SK-N-MC (cell line): Measurements from ENCODE around the gene ACP2.
A peak's percentile ranks its signal among the peaks of the same experiment; 100 is the strongest.

ENCODE experiments used
- DNase-seq: peaks from one replicate; pipeline ENCODE4 v3.0.0-alpha.2; 2011; ENCODE audit warnings: low read depth, low spot score
- H3K27ac ChIP-seq: fragments of 200-600 bp; sonication (generic); 2 replicates; pipeline ENCODE4 v1.5.1; 2016; ENCODE audit warnings: mixed run types
- H3K36me3 ChIP-seq: fragments of 200-600 bp; sonication (generic); 2 replicates; pipeline ENCODE4 v1.6.1; 2017; ENCODE audit warnings: antibody characterized with exemption, low read length, mixed read lengths; ENCODE audit not compliant: insufficient read depth
- H3K4me3 ChIP-seq: fragments of 200-600 bp; sonication (generic); 2 replicates; pipeline ENCODE4 v1.5.1; 2016
- H3K9ac ChIP-seq: fragments of 200-600 bp; sonication (generic); 2 replicates; pipeline ENCODE4 v1.8.0; 2017; ENCODE audit warnings: mixed run types, mixed read lengths; ENCODE audit not compliant: insufficient read length
- H3K9me3 ChIP-seq: fragments of 200-600 bp; sonication (generic); 2 replicates; pipeline ENCODE4 v1.6.1; 2017; ENCODE audit warnings: low read depth, mild to moderate bottlenecking, antibody characterized with exemption, low read length, moderate library complexity, mixed read lengths
- EZH2 ChIP-seq: fragments of 200-600 bp; sonication (generic); IDR thresholded peaks from one replicate; pipeline ENCODE4 v1.6.1; 2017; ENCODE audit warnings: antibody characterized with exemption
- FOXP2 ChIP-seq: optimal IDR thresholded peaks from 2 replicates; pipeline ENCODE3; 2011; ENCODE audit warnings: mild to moderate bottlenecking, moderate library complexity; ENCODE audit not compliant: insufficient read depth; ENCODE audit errors: extremely low read length, control extremely low read depth
- POLR2AphosphoS5 ChIP-seq: IDR thresholded peaks from 2 replicates; pipeline ENCODE4 v1.6.1; 2012; ENCODE audit warnings: mild to moderate bottlenecking, low read depth, low read length, borderline replicate concordance

The ACP2 gene

GRCh38 chr11:47253660-47254059, 5.0 kb upstream of the ACP2 start:
- Histone ChIP-seq H3K27ac (no peak overlapping the region), H3K9ac (no peak overlapping the region), H3K4me3 (no peak overlapping the region), H3K9me3 (no peaks in the 10 kb centered on the region), H3K36me3 (no peaks in the 10 kb centered on the region)
- TF ChIP-seq FOXP2, result no peak
- TF ChIP-seq EZH2, result no peak
- no peak for TF ChIP-seq POLR2AphosphoS5
- DNase-seq, result no peak

GRCh38 chr11:47251751-47252150, 3.1 kb upstream of the ACP2 start:
- Histone ChIP-seq H3K27ac (no peak overlapping the region), H3K9ac (no peak overlapping the region), H3K4me3 (no peak overlapping the region), H3K36me3 (peaks cover 3% of the 10 kb centered on the region; the same call in 1 of the 2 replicates), H3K9me3 (no peaks in the 10 kb centered on the region)
- TF ChIP-seq POLR2AphosphoS5, result no peak
- no peak for TF ChIP-seq FOXP2
- no peak for TF ChIP-seq EZH2
- no peak for DNase-seq

GRCh38 chr11:47249378-47249715, 733 bp upstream of the ACP2 start:
- Histone ChIP-seq H3K9me3 (no peaks in the 10 kb centered on the region), H3K4me3 (peak overlapping the region; percentile 96), H3K27ac (peak overlapping the region; percentile 89; the same call in 1 of the 2 replicates), H3K9ac (peak overlapping the region; percentile 94), H3K36me3 (peaks cover 7% of the 10 kb centered on the region; the same call in 1 of the 2 replicates)
- DNase-seq, result no peak
- TF ChIP-seq POLR2AphosphoS5 (no peak), EZH2 (no peak), FOXP2 (no peak)

- H3K4me3 ChIP-seq, result peak overlapping the region; percentile 96
- TF ChIP-seq FOXP2, result no peak
- TF ChIP-seq POLR2AphosphoS5, result no peak
- no peak for TF ChIP-seq EZH2
- H3K9me3 ChIP-seq, result no peaks in the 10 kb centered on the region
- peaks cover 10% of the 10 kb centered on the region; the same call in 1 of the 2 replicates for H3K36me3 ChIP-seq
- H3K9ac ChIP-seq, result peak overlapping the region; percentile 94
- no peak for DNase-seq
- peak overlapping the region; percentile 89 for H3K27ac ChIP-seq
Observed at GRCh38 chr11:47248304-47248663, 330 bp downstream of the ACP2 start.

- Histone ChIP-seq H3K9me3 (no peaks in the 10 kb centered on the region), H3K27ac (no peak overlapping the region), H3K9ac (no peak overlapping the region), H3K4me3 (peak overlapping the region; percentile 96), H3K36me3 (peaks cover 17% of the 10 kb centered on the region; the same call in 1 of the 2 replicates)
- TF ChIP-seq EZH2 (no peak), POLR2AphosphoS5 (no peak), FOXP2 (no peak)
- DNase-seq, result no peak
Observed at GRCh38 chr11:47247502-47247901, 1.1 kb downstream of the ACP2 start.

- DNase-seq, result no peak
- Histone ChIP-seq H3K4me3 (no peak overlapping the region), H3K9me3 (no peaks in the 10 kb centered on the region), H3K27ac (peak overlapping the region; percentile 83; the same call in 1 of the 2 replicates), H3K9ac (no peak overlapping the region), H3K36me3 (peaks cover 32% of the 10 kb centered on the region; the same call in 1 of the 2 replicates)
- TF ChIP-seq FOXP2, result no peak
- no peak for TF ChIP-seq EZH2
- TF ChIP-seq POLR2AphosphoS5, result no peak
Observed at GRCh38 chr11:47245611-47246357, 2.8 kb downstream of the ACP2 start.

GRCh38 chr11:47244448-47245350, 3.9 kb downstream of the ACP2 start:
- Histone ChIP-seq H3K27ac (peak overlapping the region; percentile 83), H3K9ac (no peak overlapping the region), H3K4me3 (peak overlapping the region; percentile 44), H3K9me3 (no peaks in the 10 kb centered on the region), H3K36me3 (peaks cover 39% of the 10 kb centered on the region)
- no peak for DNase-seq
- no peak for TF ChIP-seq POLR2AphosphoS5
- TF ChIP-seq FOXP2, result no peak
- no peak for TF ChIP-seq EZH2

GRCh38 chr11:47243454-47243853, 5.2 kb downstream of the ACP2 start:
- Histone ChIP-seq H3K27ac (0 out of 2 replicates have a peak overlapping the region, but pooled peaks have one; percentile 6), H3K9ac (no peak overlapping the region)
- TF ChIP-seq FOXP2 (no peak), POLR2AphosphoS5 (no peak)

More at GRCh38 chr11:47243454-47243853, 5.2 kb downstream of the ACP2 start:
- Histone ChIP-seq H3K36me3 (peaks cover 50% of the 10 kb centered on the region), H3K9me3 (no peaks in the 10 kb centered on the region), H3K4me3 (no peak overlapping the region)
- DNase-seq, result no peak
